Measurements from ENCODE around the gene CBX1. TPM values are rescaled to one million over a fixed set of nuclear protein-coding genes. Genes with fewer than 3 reads are reported as not detected.

CBX1 gene
- total RNA-seq, 4 donors from 2014 or later = 21.0 to 46.7 (median 24.7) TPM

DNA sequence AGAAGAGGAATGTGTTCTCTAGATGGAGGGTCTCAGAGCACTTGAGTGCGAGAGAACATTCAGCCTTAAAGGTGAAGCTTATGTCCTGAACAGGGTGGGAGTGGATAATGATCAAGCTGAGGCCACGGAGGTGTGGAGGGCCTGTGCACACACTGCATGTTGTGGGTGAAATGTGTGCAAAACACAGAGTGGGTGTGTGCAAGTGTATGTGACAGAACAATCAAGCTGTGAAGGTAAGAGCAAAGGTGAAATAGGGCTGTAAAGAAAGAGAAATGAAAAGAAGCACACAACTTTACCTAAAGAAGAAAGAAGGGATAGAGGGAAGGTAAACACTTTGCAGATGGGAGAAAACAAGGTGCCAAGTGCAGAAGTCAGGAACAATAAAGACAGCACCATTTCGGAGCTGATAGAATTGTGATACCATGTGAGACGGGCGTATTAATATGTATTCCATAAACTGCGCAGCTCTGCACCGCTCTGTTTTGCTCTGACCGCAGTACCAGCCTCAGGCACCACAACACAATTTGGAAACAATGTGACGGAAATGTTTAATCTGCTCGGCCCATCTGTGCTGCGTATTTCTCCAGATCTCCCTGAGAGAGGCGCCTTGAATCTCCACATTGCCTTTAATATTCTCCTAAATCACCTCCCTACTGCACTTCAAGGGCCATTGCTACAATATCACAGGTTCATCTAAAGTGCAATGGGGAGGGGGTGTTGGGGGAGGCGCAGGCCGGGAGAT, 46.9 kb upstream of the CBX1 start:
- Histone ChIP-seq H3K9me3 (no peaks in the 10 kb centered on the region), H3K4me1 (no peaks in the 10 kb centered on the region), H3K27ac (no peak overlapping the region), H3K36me3 (no peaks in the 10 kb centered on the region), H3K27me3 (peaks cover 0 to 100% (median 2%) of the 10 kb centered on the region in 4 donors), H3K4me3 (no peak overlapping the region)
- TF ChIP-seq, protein P1, sequence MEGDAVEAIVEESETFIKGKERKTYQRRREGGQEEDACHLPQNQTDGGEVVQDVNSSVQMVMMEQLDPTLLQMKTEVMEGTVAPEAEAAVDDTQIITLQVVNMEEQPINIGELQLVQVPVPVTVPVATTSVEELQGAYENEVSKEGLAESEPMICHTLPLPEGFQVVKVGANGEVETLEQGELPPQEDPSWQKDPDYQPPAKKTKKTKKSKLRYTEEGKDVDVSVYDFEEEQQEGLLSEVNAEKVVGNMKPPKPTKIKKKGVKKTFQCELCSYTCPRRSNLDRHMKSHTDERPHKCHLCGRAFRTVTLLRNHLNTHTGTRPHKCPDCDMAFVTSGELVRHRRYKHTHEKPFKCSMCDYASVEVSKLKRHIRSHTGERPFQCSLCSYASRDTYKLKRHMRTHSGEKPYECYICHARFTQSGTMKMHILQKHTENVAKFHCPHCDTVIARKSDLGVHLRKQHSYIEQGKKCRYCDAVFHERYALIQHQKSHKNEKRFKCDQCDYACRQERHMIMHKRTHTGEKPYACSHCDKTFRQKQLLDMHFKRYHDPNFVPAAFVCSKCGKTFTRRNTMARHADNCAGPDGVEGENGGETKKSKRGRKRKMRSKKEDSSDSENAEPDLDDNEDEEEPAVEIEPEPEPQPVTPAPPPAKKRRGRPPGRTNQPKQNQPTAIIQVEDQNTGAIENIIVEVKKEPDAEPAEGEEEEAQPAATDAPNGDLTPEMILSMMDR (IDR thresholded peaks at IDR 0.05) = no peak
- no peak for TF ChIP-seq POLR2A (IDR thresholded peaks at IDR 0.05)
- 74 to 75% methylated on average over 14 of the region's 14 CpGs for WGBS, 2 donors
- no peak for DNase-seq
- intact Hi-C loops (cut with DNase I) = no loop called here

- H3K4me3 ChIP-seq = no peak overlapping the region
- peaks cover 0 to 99% (median 2%) of the 10 kb centered on the region in 4 donors for H3K27me3 ChIP-seq
- 92 to 96% methylated on average over 3 of the region's 3 CpGs for WGBS, 2 donors
- intact Hi-C loops (cut with DNase I) = no loop called here
- H3K36me3 ChIP-seq = no peaks in the 10 kb centered on the region
- H3K27ac ChIP-seq = no peak overlapping the region
- no peak for TF ChIP-seq POLR2A (IDR thresholded peaks at IDR 0.05)
- TF ChIP-seq, protein P1 (IDR thresholded peaks at IDR 0.05) = no peak
- no peak for DNase-seq
- H3K9me3 ChIP-seq = no peaks in the 10 kb centered on the region
- no peaks in the 10 kb centered on the region for H3K4me1 ChIP-seq
Measured at GRCh38 chr17:48144976-48145798, 43.9 kb upstream of the CBX1 start.

DNA sequence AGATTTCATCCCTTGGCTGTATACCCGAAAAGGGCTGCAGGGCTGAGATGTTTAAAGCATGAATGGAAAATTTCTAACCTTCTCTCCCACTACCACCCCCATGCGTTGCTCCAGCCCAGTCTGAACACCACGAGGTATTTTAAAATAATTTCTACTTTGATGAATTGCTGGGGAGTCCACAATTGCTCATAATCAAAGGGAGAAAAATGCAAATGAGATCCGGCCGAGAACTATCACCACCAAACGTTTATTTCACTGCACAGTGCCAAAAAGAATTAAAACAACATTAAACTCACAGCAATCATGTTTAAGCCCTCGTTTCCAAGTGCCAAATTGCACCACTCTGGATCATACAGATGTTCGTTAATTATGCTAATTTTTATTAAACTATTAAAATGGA, 43.0 kb upstream of the CBX1 start:
- TF ChIP-seq POLR2A (IDR thresholded peaks at IDR 0.05) = no peak
- TF ChIP-seq, protein P1 (IDR thresholded peaks at IDR 0.05) = no peak
- H3K27me3 ChIP-seq = peaks cover 0 to 94% (median 0%) of the 10 kb centered on the region in 4 donors
- no peak overlapping the region for H3K27ac ChIP-seq
- no peaks in the 10 kb centered on the region for H3K36me3 ChIP-seq
- WGBS, 2 donors = 58 to 71% methylated on average over 8 of the region's 8 CpGs
- no peaks in the 10 kb centered on the region for H3K4me1 ChIP-seq
- no peaks in the 10 kb centered on the region for H3K9me3 ChIP-seq
- H3K4me3 ChIP-seq = no peak overlapping the region
- no peak for DNase-seq
- intact Hi-C loops (cut with DNase I) = no loop called here

GRCh38 chr17:48143629-48144028, 42.4 kb upstream of the CBX1 start:
- Histone ChIP-seq H3K4me1 (no peaks in the 10 kb centered on the region), H3K4me3 (no peak overlapping the region), H3K36me3 (no peaks in the 10 kb centered on the region), H3K9me3 (no peaks in the 10 kb centered on the region), H3K27me3 (peaks cover 0 to 88% (median 0%) of the 10 kb centered on the region in 4 donors), H3K27ac (no peak overlapping the region)
- no peak for DNase-seq
- 50 to 51% methylated on average over 4 to 6 of the region's 6 CpGs for WGBS, 2 donors
- TF ChIP-seq, protein P1 (IDR thresholded peaks at IDR 0.05) = no peak
- no peak for TF ChIP-seq POLR2A (IDR thresholded peaks at IDR 0.05)
- intact Hi-C loops (cut with DNase I) = no loop called here

- Histone ChIP-seq H3K9me3 (no peaks in the 10 kb centered on the region), H3K4me1 (no peaks in the 10 kb centered on the region), H3K36me3 (no peaks in the 10 kb centered on the region), H3K27ac (no peak overlapping the region), H3K27me3 (peaks cover 0 to 51% (median 0%) of the 10 kb centered on the region in 4 donors), H3K4me3 (no peak overlapping the region)
- TF ChIP-seq, protein P1 (IDR thresholded peaks at IDR 0.05) = no peak
- intact Hi-C loops (cut with DNase I) = no loop called here
- DNase-seq = no peak
- WGBS, 2 donors = 71% methylated on average over 2 of the region's 2 CpGs
Measured at GRCh38 chr17:48139944-48140343, 38.7 kb upstream of the CBX1 start.

Measured in esophagus squamous epithelium (tissue), 5 donors.